ENCODE results near the gene ELMO1. TPM values are rescaled to one million over a fixed set of nuclear protein-coding genes. Genes with fewer than 3 reads are reported as not detected.

ELMO1 gene
- total RNA-seq, 1 experiment from 2014 or later = 7.8 TPM

DNA sequence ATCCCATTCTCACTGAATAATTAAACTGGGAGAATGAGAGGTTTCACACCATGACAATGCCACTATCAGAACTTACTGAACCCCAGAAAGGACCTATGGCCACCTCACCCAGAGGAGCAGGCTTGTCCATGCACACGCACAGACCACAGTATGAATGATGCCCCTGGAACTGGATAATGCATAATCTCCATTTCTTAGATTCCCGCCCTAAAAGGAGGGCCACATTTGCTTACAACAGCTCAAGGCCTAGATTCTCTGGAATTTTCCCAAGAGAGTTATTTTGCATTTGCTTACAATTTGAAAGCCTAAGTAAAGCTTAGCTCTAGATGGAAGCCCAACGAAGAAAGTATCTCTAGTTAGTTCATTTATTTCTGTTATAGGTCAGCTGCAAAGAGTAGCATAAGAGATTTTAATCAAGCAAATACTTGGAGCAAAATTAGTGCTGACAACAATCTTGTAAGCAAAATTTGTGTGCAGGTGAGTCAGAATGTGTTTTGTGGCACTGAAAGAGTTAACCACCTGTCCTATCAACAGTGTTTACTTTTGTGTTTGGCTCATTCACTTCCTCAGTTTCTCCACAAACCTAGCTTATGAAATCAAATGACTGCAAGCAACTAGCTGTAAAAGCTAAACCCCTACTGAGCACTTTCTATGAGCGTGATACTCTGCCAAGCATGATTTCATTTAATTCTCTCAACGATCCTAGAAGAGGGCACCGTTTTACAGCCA, 32.1 kb downstream of the ELMO1 start:
- no peak for DNase-seq
- Histone ChIP-seq H4K8ac (replicated peaks; ENCODE audit: insufficient read length, low read depth, low read length) (no peak overlapping the region), H2BK12ac (ENCODE audit: insufficient read length, low read depth, low read length) (no peak overlapping the region), H3K9me3 (ENCODE audit: control insufficient read depth, low read depth, low read length) (no peaks in the 10 kb centered on the region), H2BK120ac (ENCODE audit: low read depth, low read length, poor library complexity, severe bottlenecking) (no peak overlapping the region), H3K79me1 (ENCODE audit: insufficient read depth, low read depth, low read length, poor library complexity, severe bottlenecking) (no peaks in the 10 kb centered on the region), H3K23ac (ENCODE audit: insufficient read length, low read depth, low read length) (no peak overlapping the region), H3K9ac (ENCODE audit: extremely low read depth, insufficient read length, low read length) (no peak overlapping the region), H3K18ac (ENCODE audit: insufficient read length, low read depth, low read length) (no peak overlapping the region), H2BK15ac (ENCODE audit: low read depth, low read length) (no peak overlapping the region), H3K14ac (ENCODE audit: insufficient read depth, low read length) (no peak overlapping the region), H3K27me3 (ENCODE audit: insufficient read depth, low read length) (no peaks in the 10 kb centered on the region), H3T11ph (ENCODE audit: low read length) (no peak overlapping the region), H3K4me1 (ENCODE audit: insufficient read depth, low read length) (peaks cover 4% of the 10 kb centered on the region; the same call in 1 of the 2 replicates), H2BK5ac (ENCODE audit: insufficient read length, low read length) (no peak overlapping the region), H3K79me2 (ENCODE audit: insufficient read depth, low read length) (no peaks in the 10 kb centered on the region), H4K20me1 (ENCODE audit: control insufficient read depth, insufficient read depth, insufficient read length) (no peaks in the 10 kb centered on the region), H3K56ac (ENCODE audit: insufficient read length, low read depth, low read length) (no peak overlapping the region), H3K4ac (ENCODE audit: low read depth, low read length) (no peak overlapping the region), H3K4me2 (ENCODE audit: insufficient read depth, insufficient read length, low read length) (no peak overlapping the region), H3K23me2 (ENCODE audit: insufficient read length, low read depth, low read length, poor library complexity, severe bottlenecking) (no peaks in the 10 kb centered on the region), H2AFZ (ENCODE audit: low read length) (no peak overlapping the region), H2BK20ac (ENCODE audit: low read depth, low read length, poor library complexity, severe bottlenecking) (no peak overlapping the region), H2AK5ac (ENCODE audit: insufficient read length, low read length) (no peak overlapping the region), H3K27ac (ENCODE audit: insufficient read length, low read depth, low read length) (no peak overlapping the region), H4K5ac (ENCODE audit: insufficient read length, low read depth, low read length) (no peak overlapping the region), H4K91ac (ENCODE audit: insufficient read length, low read depth, low read length) (no peak overlapping the region)
- no CpG with 5 or more reads among the region's 6 CpGs for WGBS (ENCODE audit: extremely low coverage, insufficient read length, low lambda C conversion rate)
- no peaks in the 10 kb centered on the region for H3K27me3 Mint-ChIP-seq (ENCODE audit: low read depth)
- peaks cover 3 to 5% of the 10 kb centered on the region in 2 experiments; a peak in 4 of 5 replicates for H3K9me3 Mint-ChIP-seq
- H3K4me1 Mint-ChIP-seq = peaks cover 10% of the 10 kb centered on the region in 2 experiments
- no peak overlapping the region for H3K4me3 Mint-ChIP-seq
- peak overlapping the region in 1 of 3 experiments; percentile 44; a peak in 1 of 7 replicates for H3K27ac Mint-ChIP-seq
- TF ChIP-seq, protein P1, sequence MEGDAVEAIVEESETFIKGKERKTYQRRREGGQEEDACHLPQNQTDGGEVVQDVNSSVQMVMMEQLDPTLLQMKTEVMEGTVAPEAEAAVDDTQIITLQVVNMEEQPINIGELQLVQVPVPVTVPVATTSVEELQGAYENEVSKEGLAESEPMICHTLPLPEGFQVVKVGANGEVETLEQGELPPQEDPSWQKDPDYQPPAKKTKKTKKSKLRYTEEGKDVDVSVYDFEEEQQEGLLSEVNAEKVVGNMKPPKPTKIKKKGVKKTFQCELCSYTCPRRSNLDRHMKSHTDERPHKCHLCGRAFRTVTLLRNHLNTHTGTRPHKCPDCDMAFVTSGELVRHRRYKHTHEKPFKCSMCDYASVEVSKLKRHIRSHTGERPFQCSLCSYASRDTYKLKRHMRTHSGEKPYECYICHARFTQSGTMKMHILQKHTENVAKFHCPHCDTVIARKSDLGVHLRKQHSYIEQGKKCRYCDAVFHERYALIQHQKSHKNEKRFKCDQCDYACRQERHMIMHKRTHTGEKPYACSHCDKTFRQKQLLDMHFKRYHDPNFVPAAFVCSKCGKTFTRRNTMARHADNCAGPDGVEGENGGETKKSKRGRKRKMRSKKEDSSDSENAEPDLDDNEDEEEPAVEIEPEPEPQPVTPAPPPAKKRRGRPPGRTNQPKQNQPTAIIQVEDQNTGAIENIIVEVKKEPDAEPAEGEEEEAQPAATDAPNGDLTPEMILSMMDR (conservative IDR thresholded peaks at IDR 0.05) = no peak
- peaks cover 4 to 7% (median 4%) of the 10 kb centered on the region in 3 experiments; a peak in 5 of 7 replicates for H3K36me3 Mint-ChIP-seq (ENCODE audit: insufficient read depth in 1 of 3, low read depth in 3 of 3)
